Measurements from ENCODE around the gene ZNF407.
"Not testable (repeated sequence)": the region's sequence is repeated elsewhere in the genome, so short reads cannot be mapped to it uniquely, and the experiment has no call there.

Gene ZNF407

GRCh38 chr18:74565164-74565563 lies 32.5 kb upstream of the ZNF407 start:
- H3K4me3 ChIP-seq (ENCODE audit: low read length); H3K9ac ChIP-seq (ENCODE audit: low read length); DNase-seq (ENCODE audit: low read depth); H3K9me3 ChIP-seq (ENCODE audit: control insufficient read depth, low read length); H3K36me3 ChIP-seq (ENCODE audit: control insufficient read depth, insufficient read depth, low read length, severe bottlenecking); H3K4me1 ChIP-seq (ENCODE audit: control insufficient read depth, insufficient read depth, low read length): not testable (repeated sequence)
- H3K27me3 ChIP-seq (replicated peaks; ENCODE audit: control insufficient read depth, insufficient read depth, low read length) = peaks cover 11% of the 10 kb centered on the region

GRCh38 chr18:74565993-74566392 lies 31.7 kb upstream of the ZNF407 start:
- H3K9ac ChIP-seq (ENCODE audit: low read length); H3K4me1 ChIP-seq (ENCODE audit: control insufficient read depth, insufficient read depth, low read length); H3K4me3 ChIP-seq (ENCODE audit: low read length): not testable (repeated sequence)

GRCh38 chr18:74567822-74568221 lies 29.8 kb upstream of the ZNF407 start:
- Histone ChIP-seq H3K9me3 (ENCODE audit: control insufficient read depth, low read length) (no peaks in the 10 kb centered on the region), H3K9ac (ENCODE audit: low read length) (no peak overlapping the region), H3K36me3 (ENCODE audit: control insufficient read depth, insufficient read depth, low read length, severe bottlenecking) (no peaks in the 10 kb centered on the region), H3K4me1 (ENCODE audit: control insufficient read depth, insufficient read depth, low read length) (no peaks in the 10 kb centered on the region), H3K4me3 (ENCODE audit: low read length) (no peak overlapping the region), H3K27me3 (replicated peaks; ENCODE audit: control insufficient read depth, insufficient read depth, low read length) (peaks cover 14% of the 10 kb centered on the region)
- no peak for DNase-seq (ENCODE audit: low read depth)

More at GRCh38 chr18:74565993-74566392, 31.7 kb upstream of the ZNF407 start:
- not testable (repeated sequence) for DNase-seq (ENCODE audit: low read depth); H3K9me3 ChIP-seq (ENCODE audit: control insufficient read depth, low read length); H3K36me3 ChIP-seq (ENCODE audit: control insufficient read depth, insufficient read depth, low read length, severe bottlenecking)
- peaks cover 14% of the 10 kb centered on the region for H3K27me3 ChIP-seq (replicated peaks; ENCODE audit: control insufficient read depth, insufficient read depth, low read length)

DNA sequence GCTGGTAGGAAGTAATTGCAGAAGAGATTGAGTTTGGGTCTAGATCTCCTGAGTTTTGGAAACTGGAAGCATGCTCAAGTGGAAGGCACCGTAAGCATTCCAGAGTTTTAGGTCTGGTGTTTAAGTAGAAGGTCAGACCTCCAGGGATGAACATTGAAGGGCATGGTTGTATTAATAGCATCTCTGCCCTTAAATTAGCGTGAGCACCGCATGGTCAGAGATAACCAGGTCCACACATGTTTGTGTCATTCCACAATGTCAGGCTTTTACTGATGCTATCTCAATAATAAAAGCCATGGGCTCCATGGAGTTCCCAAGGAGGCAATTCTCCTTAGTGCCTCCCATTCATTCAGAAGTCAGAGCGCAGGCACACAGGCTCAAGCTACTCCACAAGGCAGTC lies 28.3 kb upstream of the ZNF407 start:
- Histone ChIP-seq H3K9me3 (ENCODE audit: control insufficient read depth, low read length) (no peaks in the 10 kb centered on the region), H3K4me1 (ENCODE audit: control insufficient read depth, insufficient read depth, low read length) (no peaks in the 10 kb centered on the region), H3K4me3 (ENCODE audit: low read length) (no peak overlapping the region), H3K36me3 (ENCODE audit: control insufficient read depth, insufficient read depth, low read length, severe bottlenecking) (no peaks in the 10 kb centered on the region), H3K9ac (ENCODE audit: low read length) (no peak overlapping the region), H3K27me3 (replicated peaks; ENCODE audit: control insufficient read depth, insufficient read depth, low read length) (peaks cover 15% of the 10 kb centered on the region)
- DNase-seq (ENCODE audit: low read depth) = no peak

- H3K4me3 ChIP-seq (ENCODE audit: low read length) = no peak overlapping the region
- H3K36me3 ChIP-seq (ENCODE audit: control insufficient read depth, insufficient read depth, low read length, severe bottlenecking) = no peaks in the 10 kb centered on the region
- H3K27me3 ChIP-seq (replicated peaks; ENCODE audit: control insufficient read depth, insufficient read depth, low read length) = peaks cover 10% of the 10 kb centered on the region
- no peaks in the 10 kb centered on the region for H3K9me3 ChIP-seq (ENCODE audit: control insufficient read depth, low read length)
- no peak overlapping the region for H3K9ac ChIP-seq (ENCODE audit: low read length)
- H3K4me1 ChIP-seq (ENCODE audit: control insufficient read depth, insufficient read depth, low read length) = no peaks in the 10 kb centered on the region
- no peak for DNase-seq (ENCODE audit: low read depth)
Observed at GRCh38 chr18:74570266-74570665, 27.4 kb upstream of the ZNF407 start.

- no peaks in the 10 kb centered on the region for H3K36me3 ChIP-seq (ENCODE audit: control insufficient read depth, insufficient read depth, low read length, severe bottlenecking)
- no peak overlapping the region for H3K9ac ChIP-seq (ENCODE audit: low read length)
- H3K4me3 ChIP-seq (ENCODE audit: low read length) = no peak overlapping the region
- no peaks in the 10 kb centered on the region for H3K4me1 ChIP-seq (ENCODE audit: control insufficient read depth, insufficient read depth, low read length)
- H3K27me3 ChIP-seq (replicated peaks; ENCODE audit: control insufficient read depth, insufficient read depth, low read length) = peaks cover 18% of the 10 kb centered on the region
- no peaks in the 10 kb centered on the region for H3K9me3 ChIP-seq (ENCODE audit: control insufficient read depth, low read length)
- no peak for DNase-seq (ENCODE audit: low read depth)
Observed at GRCh38 chr18:74571895-74572680, 25.6 kb upstream of the ZNF407 start.

DNA sequence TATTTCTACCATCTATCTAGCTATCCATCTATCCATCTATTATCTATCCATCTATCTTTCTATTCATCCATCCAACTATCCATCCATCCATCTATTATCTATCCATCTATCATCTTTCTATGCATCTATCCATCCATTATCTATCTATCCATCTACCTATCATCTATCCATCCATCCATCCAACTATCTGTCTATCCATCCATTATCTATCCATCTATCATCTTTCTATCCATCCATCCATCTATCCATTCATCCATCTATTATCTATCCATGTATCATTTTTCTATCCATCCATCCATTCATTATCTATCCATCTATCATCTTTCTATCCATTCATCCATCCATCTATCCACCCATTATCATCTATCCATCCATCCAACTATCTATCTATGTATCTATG lies 24.6 kb upstream of the ZNF407 start:
- Histone ChIP-seq H3K4me3 (ENCODE audit: low read length) (no peak overlapping the region), H3K9ac (ENCODE audit: low read length) (no peak overlapping the region), H3K27me3 (replicated peaks; ENCODE audit: control insufficient read depth, insufficient read depth, low read length) (peaks cover 25% of the 10 kb centered on the region), H3K36me3 (ENCODE audit: control insufficient read depth, insufficient read depth, low read length, severe bottlenecking) (no peaks in the 10 kb centered on the region), H3K4me1 (ENCODE audit: control insufficient read depth, insufficient read depth, low read length) (no peaks in the 10 kb centered on the region), H3K9me3 (ENCODE audit: control insufficient read depth, low read length) (no peaks in the 10 kb centered on the region)
- no peak for DNase-seq (ENCODE audit: low read depth)

- no peak overlapping the region for H3K9ac ChIP-seq (ENCODE audit: low read length)
- H3K4me3 ChIP-seq (ENCODE audit: low read length) = no peak overlapping the region
- no peaks in the 10 kb centered on the region for H3K4me1 ChIP-seq (ENCODE audit: control insufficient read depth, insufficient read depth, low read length)
- no peaks in the 10 kb centered on the region for H3K36me3 ChIP-seq (ENCODE audit: control insufficient read depth, insufficient read depth, low read length, severe bottlenecking)
- no peaks in the 10 kb centered on the region for H3K9me3 ChIP-seq (ENCODE audit: control insufficient read depth, low read length)
- no peak for DNase-seq (ENCODE audit: low read depth)
- peaks cover 29% of the 10 kb centered on the region for H3K27me3 ChIP-seq (replicated peaks; ENCODE audit: control insufficient read depth, insufficient read depth, low read length)
Observed at GRCh38 chr18:74574916-74575315, 22.8 kb upstream of the ZNF407 start.

DNA sequence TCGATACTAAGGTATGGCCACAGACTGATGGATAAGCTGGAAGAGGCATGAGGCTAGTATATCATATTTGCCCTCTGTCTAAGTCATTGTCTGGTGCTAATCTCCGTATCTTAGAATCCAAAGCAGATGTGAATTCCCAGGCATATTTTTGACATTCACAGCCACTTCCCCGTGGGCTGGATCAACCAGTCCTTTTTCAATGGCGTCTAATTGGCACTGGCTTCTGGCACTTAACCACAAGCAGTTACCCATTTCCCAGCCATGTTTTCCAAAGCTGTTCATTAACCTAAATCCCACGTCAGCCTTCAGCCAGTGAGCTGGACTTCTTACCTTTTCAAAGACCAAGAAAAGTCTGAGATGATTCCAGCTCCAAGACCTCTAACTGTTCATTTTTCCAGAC lies 20.7 kb upstream of the ZNF407 start:
- no peak overlapping the region for H3K4me3 ChIP-seq (ENCODE audit: low read length)
- H3K4me1 ChIP-seq (ENCODE audit: control insufficient read depth, insufficient read depth, low read length) = no peaks in the 10 kb centered on the region
- DNase-seq (ENCODE audit: low read depth) = no peak
- H3K9ac ChIP-seq (ENCODE audit: low read length) = no peak overlapping the region
- H3K9me3 ChIP-seq (ENCODE audit: control insufficient read depth, low read length) = no peaks in the 10 kb centered on the region
- no peaks in the 10 kb centered on the region for H3K36me3 ChIP-seq (ENCODE audit: control insufficient read depth, insufficient read depth, low read length, severe bottlenecking)
- peaks cover 26% of the 10 kb centered on the region for H3K27me3 ChIP-seq (replicated peaks; ENCODE audit: control insufficient read depth, insufficient read depth, low read length)

- Histone ChIP-seq H3K4me1 (ENCODE audit: control insufficient read depth, insufficient read depth, low read length) (no peaks in the 10 kb centered on the region), H3K27me3 (replicated peaks; ENCODE audit: control insufficient read depth, insufficient read depth, low read length) (peaks cover 23% of the 10 kb centered on the region), H3K9ac (ENCODE audit: low read length) (no peak overlapping the region), H3K36me3 (ENCODE audit: control insufficient read depth, insufficient read depth, low read length, severe bottlenecking) (no peaks in the 10 kb centered on the region), H3K9me3 (ENCODE audit: control insufficient read depth, low read length) (no peaks in the 10 kb centered on the region), H3K4me3 (ENCODE audit: low read length) (no peak overlapping the region)
- DNase-seq (ENCODE audit: low read depth) = no peak
Observed at GRCh38 chr18:74579496-74580065, 18.1 kb upstream of the ZNF407 start.

DNA sequence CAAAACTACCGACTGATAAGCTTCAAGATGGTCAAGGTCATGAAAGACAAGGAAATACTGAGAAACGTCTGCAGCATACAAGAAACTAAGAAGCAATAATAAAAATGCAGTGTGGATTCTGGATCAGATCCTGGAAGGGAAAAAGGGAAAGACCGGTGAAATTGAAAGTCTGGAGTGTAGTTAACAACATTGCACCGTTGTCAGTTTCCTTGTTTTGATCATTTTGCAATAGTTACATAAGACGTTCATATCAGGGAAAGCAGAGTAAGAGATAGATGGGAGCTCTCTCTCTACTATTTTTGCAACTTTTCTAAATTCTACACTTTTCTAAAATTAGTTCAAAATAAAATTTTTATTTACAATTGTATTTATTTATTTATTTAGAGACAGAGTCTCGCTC lies 15.0 kb upstream of the ZNF407 start:
- Histone ChIP-seq H3K4me1 (ENCODE audit: control insufficient read depth, insufficient read depth, low read length) (no peaks in the 10 kb centered on the region), H3K36me3 (ENCODE audit: control insufficient read depth, insufficient read depth, low read length, severe bottlenecking) (no peaks in the 10 kb centered on the region), H3K9me3 (ENCODE audit: control insufficient read depth, low read length) (peaks cover 3% of the 10 kb centered on the region), H3K4me3 (ENCODE audit: low read length) (no peak overlapping the region), H3K9ac (ENCODE audit: low read length) (no peak overlapping the region), H3K27me3 (replicated peaks; ENCODE audit: control insufficient read depth, insufficient read depth, low read length) (peaks cover 23% of the 10 kb centered on the region)
- DNase-seq (ENCODE audit: low read depth) = no peak
